ENCODE results near the gene TRAF2.
A peak's percentile ranks its signal among the peaks of the same experiment; 100 is the strongest.

TRAF2 gene

DNA sequence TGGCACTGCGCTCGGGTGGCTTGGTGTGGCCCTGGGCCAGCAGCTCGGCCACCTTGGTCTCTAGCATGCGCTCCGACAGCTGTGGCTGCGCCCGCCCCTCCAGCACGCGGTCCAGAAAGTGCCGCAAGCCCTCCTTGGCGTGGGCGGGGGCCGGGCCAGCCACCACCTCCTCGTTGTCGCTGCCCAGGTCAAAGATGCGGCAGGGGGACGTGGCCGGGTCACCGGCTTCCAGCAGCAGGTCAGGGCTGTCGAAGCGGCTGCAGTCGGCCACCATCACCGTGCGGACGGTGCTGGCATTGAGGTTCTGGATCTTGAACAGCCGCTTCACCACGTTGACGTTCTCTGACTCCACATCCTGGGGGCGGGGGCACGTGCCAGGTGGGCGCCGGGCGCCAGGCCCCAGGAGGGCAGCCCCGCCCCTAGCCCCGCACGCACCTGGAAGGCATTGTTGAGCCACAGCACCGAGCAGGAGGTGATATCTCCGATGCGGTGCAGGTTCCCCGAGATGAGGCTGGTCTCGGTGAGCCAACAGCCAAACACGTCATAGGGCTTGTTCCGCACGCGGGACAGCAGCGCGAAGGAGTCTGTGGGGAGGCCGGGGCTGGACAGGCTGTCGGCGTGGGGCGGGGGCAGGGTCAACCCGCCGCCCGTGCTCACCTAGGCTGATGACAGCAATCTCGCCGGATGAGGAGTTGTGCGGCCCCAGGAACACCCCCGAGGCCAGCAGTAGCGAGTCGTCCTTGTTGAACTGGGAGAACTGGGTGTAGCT lies 56.0 kb downstream of the TRAF2 start:
- no peak for TF ChIP-seq CTCF (conservative IDR thresholded peaks at IDR 0.05; ENCODE audit: control insufficient read depth, insufficient read depth, low read depth, low read length)
- H3K4me3 ChIP-seq (ENCODE audit: control insufficient read depth, low read depth, low read length) = no peak overlapping the region
- no peak for DNase-seq (ENCODE audit: low read depth)

- no peak for DNase-seq (ENCODE audit: low read depth)
- peak overlapping the region; percentile 71 for H3K4me3 ChIP-seq (ENCODE audit: control insufficient read depth, low read depth, low read length)
- TF ChIP-seq CTCF (conservative IDR thresholded peaks at IDR 0.05; ENCODE audit: control insufficient read depth, insufficient read depth, low read depth, low read length) = no peak
Measured at GRCh38 chr9:136942881-136943230, 56.5 kb downstream of the TRAF2 start.

DNA sequence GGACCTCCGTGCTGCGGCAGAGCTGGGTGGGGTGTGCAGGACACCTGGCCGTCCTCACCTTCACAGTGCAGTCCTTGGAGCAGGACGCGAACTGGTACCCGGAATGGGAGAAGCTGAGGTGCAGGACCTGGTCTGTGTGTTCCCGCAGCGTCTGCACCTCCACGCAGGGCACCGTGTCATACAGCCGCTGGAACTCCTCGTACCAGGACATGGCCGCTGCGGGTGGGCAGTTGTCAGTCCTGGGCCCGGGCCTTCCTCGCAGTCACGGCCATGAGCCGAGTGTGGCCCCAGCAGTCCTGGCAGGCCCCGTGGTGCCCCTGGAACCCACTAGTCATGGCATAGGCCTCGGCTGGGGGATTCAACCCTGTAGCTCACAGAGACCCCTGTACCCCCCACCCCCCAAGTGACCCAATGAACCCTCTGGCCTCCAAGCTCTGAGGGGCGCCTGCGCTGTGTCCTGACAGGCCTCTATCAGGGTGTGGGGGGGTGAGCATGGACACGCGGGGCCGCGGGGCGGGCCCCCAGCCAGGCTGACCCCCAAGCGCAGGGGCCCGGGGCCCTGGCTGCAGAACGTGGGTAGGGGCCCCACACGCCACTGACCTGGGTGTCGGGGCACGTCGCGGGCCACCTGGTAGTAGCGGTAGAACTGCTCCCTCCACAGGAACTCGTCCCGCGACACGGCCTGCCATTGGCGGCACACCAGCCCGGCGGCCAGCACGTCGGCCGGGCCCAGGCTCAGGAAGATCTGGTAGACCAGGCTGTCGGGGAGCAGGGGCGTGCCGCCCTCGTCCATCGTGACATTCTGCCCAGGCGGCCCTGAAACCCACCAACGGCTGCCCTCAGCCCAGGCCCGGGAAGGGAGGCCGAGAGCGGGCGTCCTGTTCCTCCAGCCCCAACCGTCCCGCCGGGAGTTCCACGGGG lies 57.2 kb downstream of the TRAF2 start:
- peak; percentile 21 for DNase-seq (ENCODE audit: low read depth)
- TF ChIP-seq CTCF (conservative IDR thresholded peaks at IDR 0.05; ENCODE audit: control insufficient read depth, insufficient read depth, low read depth, low read length) = no peak
- peak overlapping the region; percentile 71 for H3K4me3 ChIP-seq (ENCODE audit: control insufficient read depth, low read depth, low read length)

DNA sequence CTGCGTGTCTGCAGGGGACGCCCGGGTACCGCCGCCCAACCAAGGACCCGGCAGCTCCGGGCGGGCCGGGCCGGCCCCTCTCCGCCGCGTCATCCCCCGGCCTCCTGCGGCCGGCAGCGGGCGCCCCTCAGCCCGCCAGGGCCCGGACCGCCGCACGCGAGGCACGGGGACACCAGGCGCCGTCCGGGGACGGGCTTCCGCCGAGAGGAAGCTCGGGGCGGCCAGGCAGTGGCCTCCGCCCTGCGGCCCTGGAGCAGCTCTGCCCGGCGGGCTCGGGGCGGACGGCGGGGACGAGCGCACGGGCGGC lies 57.8 kb downstream of the TRAF2 start:
- peak; percentile 45 for DNase-seq (ENCODE audit: low read depth)
- TF ChIP-seq CTCF (conservative IDR thresholded peaks at IDR 0.05; ENCODE audit: control insufficient read depth, insufficient read depth, low read depth, low read length) = no peak
- H3K4me3 ChIP-seq (ENCODE audit: control insufficient read depth, low read depth, low read length) = peak overlapping the region; percentile 71

- peak; percentile 88 for DNase-seq (ENCODE audit: low read depth)
- peak within 1 kb of the TSS; percentile 71 for H3K4me3 ChIP-seq (ENCODE audit: control insufficient read depth, low read depth, low read length)
Measured at GRCh38 chr9:136944519-136945332, 58.4 kb downstream of the TRAF2 start, which contains the start of the genes C8G and FBXW5. Gene C8G (plus strand): TSS chr9:136945243. CDS start chr9:136945321, 78 bp downstream. Gene FBXW5 (minus strand): TSS chr9:136944738. CDS start chr9:136944083, 655 bp downstream.

More at GRCh38 chr9:136944519-136945332, 58.4 kb downstream of the TRAF2 start, which contains the start of the genes C8G and FBXW5:
- peak; percentile 57 for TF ChIP-seq CTCF (conservative IDR thresholded peaks at IDR 0.05; ENCODE audit: control insufficient read depth, insufficient read depth, low read depth, low read length)

Data from fibroblast of mammary gland (primary cell).